ENCODE results near the gene PLD4. TPM values are rescaled to one million over a fixed set of nuclear protein-coding genes. Genes with fewer than 3 reads are reported as not detected.
"Not testable (repeated sequence)": the region's sequence is repeated elsewhere in the genome, so short reads cannot be mapped to it uniquely, and the experiment has no call there.

The PLD4 gene
- polyA plus RNA-seq, 4 donors, result 0.42 to 12.4 (median 1.4) TPM; not detected in 1

DNA sequence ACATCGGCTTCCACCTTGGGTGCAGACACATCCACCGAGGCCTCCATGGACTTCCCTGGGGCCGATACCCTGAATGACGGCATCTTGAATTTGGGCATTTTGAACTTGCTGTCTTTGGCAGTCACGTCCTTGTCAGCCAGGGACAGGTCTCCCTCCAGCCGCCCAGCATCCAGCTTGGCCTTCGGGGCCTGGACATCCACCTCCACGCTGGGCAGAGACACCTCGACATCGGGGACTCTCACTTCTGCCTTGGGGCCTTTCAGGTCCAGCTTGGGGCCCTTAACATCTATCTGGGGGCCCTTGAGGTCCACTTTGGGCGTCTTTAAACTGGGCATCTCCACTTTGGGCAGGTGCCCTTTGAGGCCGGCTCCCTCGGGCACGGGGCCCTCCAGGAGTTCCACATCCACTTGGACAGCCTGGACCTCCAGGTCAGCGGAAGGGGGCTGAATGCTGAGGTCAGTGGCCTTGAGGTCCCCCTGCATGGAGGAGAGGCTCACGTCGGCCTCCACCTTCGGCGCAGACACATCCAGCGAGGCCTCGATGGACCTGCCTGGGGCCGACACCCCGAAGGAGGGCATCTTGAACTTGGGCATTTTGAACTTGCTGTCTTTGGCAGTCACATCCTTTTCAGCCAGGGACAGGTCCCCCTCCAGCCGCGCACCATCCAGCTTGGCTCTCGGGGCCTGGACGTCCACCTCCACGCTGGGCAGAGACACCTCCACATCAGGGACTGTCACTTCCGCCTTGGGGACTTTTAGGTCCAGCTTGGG lies 19.9 kb downstream of the PLD4 start:
- not testable (repeated sequence) for FAIRE-seq

DNA sequence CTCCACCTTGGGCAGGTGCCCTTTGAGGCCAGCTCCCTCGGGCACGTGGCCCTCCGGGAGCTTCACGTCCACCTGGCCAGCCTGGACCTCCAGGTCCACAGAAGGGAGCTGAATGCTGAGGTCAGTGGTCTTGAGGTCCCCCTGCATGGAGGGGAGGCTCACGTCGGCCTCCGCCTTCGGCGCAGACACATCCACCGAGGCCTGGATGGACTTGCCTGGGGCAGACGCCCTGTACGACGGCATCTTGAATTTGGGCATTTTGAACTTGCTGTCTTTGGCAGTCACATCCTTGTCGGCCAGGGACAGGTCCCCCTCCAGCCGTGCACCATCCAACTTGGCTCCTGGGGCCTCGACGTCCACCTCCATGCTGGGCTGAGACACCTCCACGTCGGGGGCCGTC lies 20.6 kb downstream of the PLD4 start:
- H3K9me3 ChIP-seq (ENCODE audit: control insufficient read depth in 2 of 2, insufficient read depth in 1 of 2, low read depth in 1 of 2, low read length in 1 of 2); H3K27me3 ChIP-seq (ENCODE audit: control insufficient read depth in 3 of 3, insufficient read depth in 3 of 3, low read length in 3 of 3); DNase-seq; FAIRE-seq; H3K36me3 ChIP-seq (ENCODE audit: control insufficient read depth in 3 of 3, insufficient read depth in 2 of 3, low read depth in 1 of 3, low read length in 3 of 3); H3K27ac ChIP-seq (ENCODE audit: low read depth in 1 of 3, low read length in 2 of 3); H3K4me1 ChIP-seq (ENCODE audit: control insufficient read depth in 3 of 3, insufficient read depth in 2 of 3, low read depth in 1 of 3, low read length in 2 of 3); H3K4me3 ChIP-seq (ENCODE audit: low read depth in 1 of 3, low read length in 3 of 3): not testable (repeated sequence)
- 91 to 96% (median 92%) methylated on average over 17 to 20 of the region's 20 CpGs for WGBS, 3 donors

More for the DNA sequence above, 19.9 kb downstream of the PLD4 start:
- H3K4me1 ChIP-seq (ENCODE audit: control insufficient read depth in 3 of 3, insufficient read depth in 2 of 3, low read depth in 1 of 3, low read length in 2 of 3); DNase-seq; H3K36me3 ChIP-seq (ENCODE audit: control insufficient read depth in 3 of 3, insufficient read depth in 2 of 3, low read depth in 1 of 3, low read length in 3 of 3); H3K27me3 ChIP-seq (ENCODE audit: control insufficient read depth in 3 of 3, insufficient read depth in 3 of 3, low read length in 3 of 3); H3K27ac ChIP-seq (ENCODE audit: low read depth in 1 of 3, low read length in 2 of 3); H3K9me3 ChIP-seq (ENCODE audit: control insufficient read depth in 2 of 2, insufficient read depth in 1 of 2, low read depth in 1 of 2, low read length in 1 of 2); H3K4me3 ChIP-seq (ENCODE audit: low read depth in 1 of 3, low read length in 3 of 3): not testable (repeated sequence)
- 85 to 94% (median 90%) methylated on average over 28 to 29 of the region's 29 CpGs for WGBS, 3 donors

DNA sequence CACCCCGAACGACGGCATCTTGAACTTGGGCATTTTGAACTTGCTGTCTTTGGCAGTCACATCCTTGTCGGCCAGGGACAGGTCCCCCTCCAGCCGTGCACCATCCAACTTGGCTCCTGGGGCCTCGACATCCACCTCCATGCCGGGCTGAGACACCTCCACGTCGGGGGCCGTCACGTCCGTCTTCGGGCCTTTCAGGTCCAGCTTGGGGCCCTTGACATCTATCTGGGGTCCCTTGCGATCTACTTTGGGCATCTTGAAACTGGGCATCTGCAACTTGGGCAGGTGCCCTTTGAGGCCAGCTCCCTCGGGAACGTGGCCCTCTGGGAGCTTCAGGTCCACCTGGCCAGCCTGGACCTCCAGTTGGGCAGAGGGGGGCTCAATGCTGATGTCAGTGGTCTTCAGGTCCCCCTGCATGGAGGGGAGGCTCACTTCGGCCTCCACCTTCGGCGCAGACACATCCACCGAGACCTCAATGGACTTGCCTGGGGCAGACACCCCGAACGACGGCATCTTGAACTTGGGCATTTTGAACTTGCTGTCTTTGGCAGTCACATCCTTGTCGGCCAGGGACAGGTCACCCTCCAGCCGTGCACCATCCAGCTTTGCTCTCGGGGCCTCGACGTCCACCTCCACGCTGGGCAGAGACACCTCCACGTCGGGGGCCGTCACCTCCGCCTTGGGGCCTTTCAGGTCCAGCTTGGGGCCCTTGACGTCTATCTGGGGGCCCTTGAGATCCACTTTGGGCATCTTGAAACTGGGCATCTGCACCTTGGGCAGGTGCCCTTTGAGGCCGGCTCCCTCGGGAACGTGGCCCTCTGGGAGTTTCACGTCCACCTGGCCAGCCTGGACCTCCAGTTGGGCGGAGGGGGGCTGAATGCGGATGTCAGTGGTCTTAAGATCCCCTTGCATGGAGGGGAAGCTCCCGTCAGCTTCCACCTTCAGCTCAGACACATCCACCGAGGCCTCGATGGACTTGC lies 21.6 kb downstream of the PLD4 start:
- not testable (repeated sequence) for FAIRE-seq; DNase-seq; H3K9me3 ChIP-seq (ENCODE audit: control insufficient read depth in 2 of 2, insufficient read depth in 1 of 2, low read depth in 1 of 2, low read length in 1 of 2); H3K4me3 ChIP-seq (ENCODE audit: low read depth in 1 of 3, low read length in 3 of 3); H3K4me1 ChIP-seq (ENCODE audit: control insufficient read depth in 3 of 3, insufficient read depth in 2 of 3, low read depth in 1 of 3, low read length in 2 of 3); H3K36me3 ChIP-seq (ENCODE audit: control insufficient read depth in 3 of 3, insufficient read depth in 2 of 3, low read depth in 1 of 3, low read length in 3 of 3); H3K27ac ChIP-seq (ENCODE audit: low read depth in 1 of 3, low read length in 2 of 3); H3K27me3 ChIP-seq (ENCODE audit: control insufficient read depth in 3 of 3, insufficient read depth in 3 of 3, low read length in 3 of 3)
- 84 to 92% (median 88%) methylated on average over 33 to 43 of the region's 43 CpGs for WGBS, 3 donors

DNA sequence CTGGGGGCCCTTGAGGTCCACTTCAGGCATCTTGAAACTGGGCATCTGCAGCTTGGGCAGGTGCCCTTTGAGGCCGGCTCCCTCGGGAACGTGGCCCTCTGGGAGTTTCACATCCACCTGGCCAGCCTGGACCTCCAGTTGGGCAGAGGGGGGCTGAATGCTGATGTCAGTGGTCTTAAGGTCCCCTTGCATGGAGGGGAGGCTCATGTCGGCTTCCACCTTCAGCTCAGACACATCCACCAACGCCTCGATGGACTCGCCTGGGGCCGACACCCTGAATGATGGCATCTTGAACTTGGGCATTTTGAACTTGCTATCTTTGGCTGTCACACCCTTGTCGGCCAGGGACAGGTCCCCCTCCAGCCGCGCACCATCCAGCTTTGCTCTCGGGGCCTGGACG lies 22.5 kb downstream of the PLD4 start:
- 81 to 93% (median 85%) methylated on average over 13 of the region's 13 CpGs for WGBS, 3 donors
- not testable (repeated sequence) for H3K27ac ChIP-seq (ENCODE audit: low read depth in 1 of 3, low read length in 2 of 3); DNase-seq; H3K4me1 ChIP-seq (ENCODE audit: control insufficient read depth in 3 of 3, insufficient read depth in 2 of 3, low read depth in 1 of 3, low read length in 2 of 3); H3K36me3 ChIP-seq (ENCODE audit: control insufficient read depth in 3 of 3, insufficient read depth in 2 of 3, low read depth in 1 of 3, low read length in 3 of 3); H3K27me3 ChIP-seq (ENCODE audit: control insufficient read depth in 3 of 3, insufficient read depth in 3 of 3, low read length in 3 of 3); H3K9me3 ChIP-seq (ENCODE audit: control insufficient read depth in 2 of 2, insufficient read depth in 1 of 2, low read depth in 1 of 2, low read length in 1 of 2); H3K4me3 ChIP-seq (ENCODE audit: low read depth in 1 of 3, low read length in 3 of 3); FAIRE-seq

DNA sequence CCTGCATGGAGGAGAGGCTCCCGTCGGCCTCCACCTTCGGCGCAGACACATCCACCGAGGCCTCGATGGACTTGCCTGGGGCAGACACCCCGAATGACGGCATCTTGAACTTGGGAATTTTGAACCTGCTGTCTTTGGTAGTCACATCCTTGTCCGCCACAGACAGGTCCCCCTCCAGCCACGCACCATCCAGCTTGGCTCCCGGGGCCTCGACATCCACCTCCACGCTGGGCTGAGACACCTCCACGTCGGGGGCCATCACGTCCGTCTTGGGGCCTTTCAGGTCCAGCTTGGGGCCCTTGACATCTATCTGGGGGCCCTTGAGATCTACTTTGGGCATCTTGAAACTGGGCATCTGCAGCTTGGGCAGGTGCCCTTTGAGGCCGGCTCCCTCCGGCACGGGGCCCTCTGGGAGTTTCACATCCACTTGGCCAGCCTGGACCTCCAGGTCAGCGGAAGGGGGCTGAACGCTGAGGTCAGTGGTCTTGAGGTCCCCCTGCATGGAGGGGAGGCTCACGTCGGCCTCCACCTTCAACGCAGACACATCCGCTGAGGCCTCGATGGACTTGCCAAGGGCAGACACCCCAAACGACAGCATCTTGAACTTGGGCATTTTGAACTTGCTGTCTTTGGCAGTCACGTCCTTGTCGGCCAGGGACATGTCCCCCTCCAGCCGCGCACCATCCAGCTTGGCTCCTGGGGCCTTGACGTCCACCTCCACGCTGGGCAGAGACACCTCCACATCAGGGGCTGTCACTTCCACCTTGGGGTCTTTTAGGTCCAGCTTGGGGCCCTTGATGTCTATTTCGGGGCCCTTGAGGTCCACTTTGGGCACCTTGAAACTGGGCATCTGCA lies 23.4 kb downstream of the PLD4 start:
- not testable (repeated sequence) for H3K27ac ChIP-seq (ENCODE audit: low read depth in 1 of 3, low read length in 2 of 3); H3K36me3 ChIP-seq (ENCODE audit: control insufficient read depth in 3 of 3, insufficient read depth in 2 of 3, low read depth in 1 of 3, low read length in 3 of 3); FAIRE-seq; H3K4me3 ChIP-seq (ENCODE audit: low read depth in 1 of 3, low read length in 3 of 3); H3K9me3 ChIP-seq (ENCODE audit: control insufficient read depth in 2 of 2, insufficient read depth in 1 of 2, low read depth in 1 of 2, low read length in 1 of 2); H3K27me3 ChIP-seq (ENCODE audit: control insufficient read depth in 3 of 3, insufficient read depth in 3 of 3, low read length in 3 of 3); H3K4me1 ChIP-seq (ENCODE audit: control insufficient read depth in 3 of 3, insufficient read depth in 2 of 3, low read depth in 1 of 3, low read length in 2 of 3); DNase-seq
- WGBS, 3 donors, result 91 to 93% (median 92%) methylated on average over 35 of the region's 35 CpGs

DNA sequence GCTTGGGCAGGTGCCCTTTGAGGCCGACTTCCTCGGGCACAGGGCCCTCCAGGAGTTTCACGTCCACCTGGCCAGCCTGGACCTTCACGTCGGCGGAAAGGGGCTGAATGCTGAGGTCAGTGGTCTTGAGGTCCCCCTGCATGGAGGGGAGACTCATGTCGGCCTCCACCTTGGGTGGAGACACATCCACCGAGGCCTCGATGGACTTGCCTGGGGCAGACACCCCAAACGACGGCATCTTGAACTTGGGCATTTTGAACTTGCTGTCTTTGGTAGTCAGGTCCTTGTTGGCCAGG lies 24.0 kb downstream of the PLD4 start:
- Histone ChIP-seq H3K9me3 (ENCODE audit: control insufficient read depth in 2 of 2, insufficient read depth in 1 of 2, low read depth in 1 of 2, low read length in 1 of 2) (no peaks in the 10 kb centered on the region), H3K4me1 (ENCODE audit: control insufficient read depth in 3 of 3, insufficient read depth in 2 of 3, low read depth in 1 of 3, low read length in 2 of 3) (no peaks in the 10 kb centered on the region), H3K27ac (ENCODE audit: low read depth in 1 of 3, low read length in 2 of 3) (no peak overlapping the region), H3K27me3 (ENCODE audit: control insufficient read depth in 3 of 3, insufficient read depth in 3 of 3, low read length in 3 of 3) (no peaks in the 10 kb centered on the region), H3K36me3 (ENCODE audit: control insufficient read depth in 3 of 3, insufficient read depth in 2 of 3, low read depth in 1 of 3, low read length in 3 of 3) (no peaks in the 10 kb centered on the region), H3K4me3 (ENCODE audit: low read depth in 1 of 3, low read length in 3 of 3) (no peak overlapping the region)
- DNase-seq, result no peak
- WGBS, 3 donors, result 89 to 92% (median 89%) methylated on average over 7 to 11 of the region's 11 CpGs
- FAIRE-seq, result no peak

DNA sequence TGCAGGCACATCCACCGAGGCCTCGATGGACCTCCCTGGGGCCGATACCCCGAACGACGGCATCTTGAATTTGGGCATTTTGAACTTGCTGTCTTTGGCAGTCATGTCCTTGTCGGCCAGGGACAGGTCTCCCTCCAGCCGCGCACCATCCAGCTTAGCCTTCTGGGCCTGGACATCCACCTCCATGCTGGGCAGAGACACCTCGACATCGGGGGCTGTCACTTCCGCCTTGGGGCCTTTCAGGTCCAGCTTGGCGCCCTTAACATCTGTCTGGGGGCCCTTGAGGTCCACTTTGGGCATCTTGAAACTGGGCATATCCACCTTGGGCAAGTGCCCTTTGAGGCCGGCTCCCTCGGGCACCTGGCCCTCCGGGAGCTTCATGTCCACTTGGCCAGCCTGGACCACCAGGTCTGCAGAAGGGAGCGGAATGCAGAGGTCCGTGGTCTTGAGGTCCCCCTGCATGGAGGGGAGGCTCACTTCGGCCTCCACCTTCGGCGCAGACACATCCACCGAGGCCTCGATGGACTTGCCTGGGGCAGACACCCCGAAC lies 24.8 kb downstream of the PLD4 start:
- H3K36me3 ChIP-seq (ENCODE audit: control insufficient read depth in 3 of 3, insufficient read depth in 2 of 3, low read depth in 1 of 3, low read length in 3 of 3); H3K27ac ChIP-seq (ENCODE audit: low read depth in 1 of 3, low read length in 2 of 3); H3K4me1 ChIP-seq (ENCODE audit: control insufficient read depth in 3 of 3, insufficient read depth in 2 of 3, low read depth in 1 of 3, low read length in 2 of 3); H3K9me3 ChIP-seq (ENCODE audit: control insufficient read depth in 2 of 2, insufficient read depth in 1 of 2, low read depth in 1 of 2, low read length in 1 of 2); DNase-seq; H3K4me3 ChIP-seq (ENCODE audit: low read depth in 1 of 3, low read length in 3 of 3); FAIRE-seq; H3K27me3 ChIP-seq (ENCODE audit: control insufficient read depth in 3 of 3, insufficient read depth in 3 of 3, low read length in 3 of 3): not testable (repeated sequence)
- 92 to 95% (median 95%) methylated on average over 21 to 24 of the region's 24 CpGs for WGBS, 3 donors

DNA sequence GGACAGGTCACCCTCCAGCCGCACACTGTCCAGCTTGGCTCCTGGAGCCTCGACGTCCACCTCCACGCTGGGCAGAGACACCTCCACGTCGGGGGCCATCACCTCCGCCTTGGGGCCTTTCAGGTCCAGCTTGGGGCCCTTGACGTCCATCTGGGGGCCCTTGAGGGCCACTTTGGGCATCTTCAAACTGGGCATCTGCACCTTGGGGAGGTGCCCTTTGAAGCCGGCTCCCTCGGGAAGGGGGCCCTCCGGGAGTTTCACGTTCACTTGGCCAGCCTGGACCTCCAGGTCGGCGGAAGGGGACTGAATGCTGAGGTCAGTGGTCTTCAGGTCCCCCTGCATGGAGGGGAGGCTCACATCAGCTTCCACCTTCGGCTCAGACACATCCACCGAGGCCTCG lies 25.3 kb downstream of the PLD4 start:
- no peaks in the 10 kb centered on the region for H3K27me3 ChIP-seq (ENCODE audit: control insufficient read depth in 3 of 3, insufficient read depth in 3 of 3, low read length in 3 of 3)
- 83 to 91% (median 90%) methylated on average over 12 to 17 of the region's 17 CpGs for WGBS, 3 donors
- FAIRE-seq (no peak), DNase-seq (no peak)
- no peaks in the 10 kb centered on the region for H3K4me1 ChIP-seq (ENCODE audit: control insufficient read depth in 3 of 3, insufficient read depth in 2 of 3, low read depth in 1 of 3, low read length in 2 of 3)
- H3K36me3 ChIP-seq (ENCODE audit: control insufficient read depth in 3 of 3, insufficient read depth in 2 of 3, low read depth in 1 of 3, low read length in 3 of 3), result no peaks in the 10 kb centered on the region
- H3K9me3 ChIP-seq (ENCODE audit: control insufficient read depth in 2 of 2, insufficient read depth in 1 of 2, low read depth in 1 of 2, low read length in 1 of 2), result no peaks in the 10 kb centered on the region
- H3K4me3 ChIP-seq (ENCODE audit: low read depth in 1 of 3, low read length in 3 of 3), result no peak overlapping the region
- no peak overlapping the region for H3K27ac ChIP-seq (ENCODE audit: low read depth in 1 of 3, low read length in 2 of 3)

All from small intestine (tissue), 7 donors.